ENCODE results near the gene FAM13A.

DNA sequence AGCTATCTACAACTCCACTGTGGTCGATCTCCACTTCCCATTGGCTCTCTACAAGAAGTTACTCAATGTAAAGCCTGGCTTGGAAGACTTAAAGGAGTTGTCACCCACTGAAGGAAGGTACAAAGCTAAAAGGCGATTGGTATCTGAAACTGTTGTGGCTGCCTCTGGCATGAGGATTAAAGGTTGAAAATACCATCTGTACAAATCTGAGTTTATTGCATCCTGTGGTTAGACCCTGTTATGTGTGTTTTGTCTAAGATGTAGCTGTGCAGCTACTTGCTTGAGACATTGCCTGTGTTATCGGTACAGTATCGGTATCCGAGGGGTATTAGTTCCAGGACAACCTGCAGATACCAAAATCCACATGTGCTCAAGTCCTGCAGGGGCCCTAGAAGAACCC lies 375.8 kb downstream of the FAM13A start:
- TF ChIP-seq, protein P1, sequence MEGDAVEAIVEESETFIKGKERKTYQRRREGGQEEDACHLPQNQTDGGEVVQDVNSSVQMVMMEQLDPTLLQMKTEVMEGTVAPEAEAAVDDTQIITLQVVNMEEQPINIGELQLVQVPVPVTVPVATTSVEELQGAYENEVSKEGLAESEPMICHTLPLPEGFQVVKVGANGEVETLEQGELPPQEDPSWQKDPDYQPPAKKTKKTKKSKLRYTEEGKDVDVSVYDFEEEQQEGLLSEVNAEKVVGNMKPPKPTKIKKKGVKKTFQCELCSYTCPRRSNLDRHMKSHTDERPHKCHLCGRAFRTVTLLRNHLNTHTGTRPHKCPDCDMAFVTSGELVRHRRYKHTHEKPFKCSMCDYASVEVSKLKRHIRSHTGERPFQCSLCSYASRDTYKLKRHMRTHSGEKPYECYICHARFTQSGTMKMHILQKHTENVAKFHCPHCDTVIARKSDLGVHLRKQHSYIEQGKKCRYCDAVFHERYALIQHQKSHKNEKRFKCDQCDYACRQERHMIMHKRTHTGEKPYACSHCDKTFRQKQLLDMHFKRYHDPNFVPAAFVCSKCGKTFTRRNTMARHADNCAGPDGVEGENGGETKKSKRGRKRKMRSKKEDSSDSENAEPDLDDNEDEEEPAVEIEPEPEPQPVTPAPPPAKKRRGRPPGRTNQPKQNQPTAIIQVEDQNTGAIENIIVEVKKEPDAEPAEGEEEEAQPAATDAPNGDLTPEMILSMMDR (IDR thresholded peaks at IDR 0.05): no peak
- no peak for TF ChIP-seq POLR2A (IDR thresholded peaks at IDR 0.05)

Data from esophagus squamous epithelium (tissue), 4 donors.